Fibroblast of lung (primary cell): ENCODE results near the gene PIGR. TPM values are rescaled to one million over a fixed set of nuclear protein-coding genes. Genes with fewer than 3 reads are reported as not detected.

ENCODE experiments used
- DNase-seq, 2 donors: peaks; one replicate each; pipeline versions ENCODE4 v3.0.0 to v3.0.0-alpha.2; 2010; ENCODE audit warnings: low read depth in 2 of 2
- H2AFZ ChIP-seq: 2 replicates; pipeline ENCODE4 v1.5.1; 2012; ENCODE audit warnings: low read length, control low read depth, inconsistent platforms
- H3K27ac ChIP-seq: 2 replicates; pipeline ENCODE4 v1.5.1; 2011; ENCODE audit warnings: low read length, control low read depth; ENCODE audit not compliant: insufficient read depth
- H3K27me3 ChIP-seq: 2 replicates; pipeline ENCODE4 v1.5.1; 2011; ENCODE audit warnings: mild to moderate bottlenecking, low read length; ENCODE audit not compliant: control insufficient read depth, insufficient read depth
- H3K36me3 ChIP-seq: 2 replicates; pipeline ENCODE4 v1.5.1; 2011; ENCODE audit warnings: low read length; ENCODE audit not compliant: control insufficient read depth, insufficient read depth
- H3K4me1 ChIP-seq: 2 replicates; pipeline ENCODE4 v1.5.1; 2011; ENCODE audit warnings: low read length; ENCODE audit not compliant: control insufficient read depth, insufficient read depth; ENCODE audit errors: extremely low read depth
- H3K4me2 ChIP-seq: 2 replicates; pipeline ENCODE4 v1.5.1; 2011; ENCODE audit warnings: low read length, control low read depth; ENCODE audit not compliant: insufficient read depth; ENCODE audit errors: extremely low read depth
- H3K4me3 ChIP-seq, 4 experiments: fragments of 200-600 bp in 1 of 4; sonication (generic) in 1 of 4; replicated peaks in 1 of 4; 2 replicates each; pipeline ENCODE4 v1.5.1; 2011 to 2016; ENCODE audit warnings: low read length in 4 of 4, low read depth in 3 of 4, mild to moderate bottlenecking in 3 of 4, control low read depth in 2 of 4, inconsistent platforms in 1 of 4, mixed read lengths in 1 of 4; ENCODE audit not compliant: insufficient read depth in 1 of 4; ENCODE audit errors: control extremely low read depth in 1 of 4
- H3K79me2 ChIP-seq: 2 replicates; pipeline ENCODE4 v1.5.1; 2012; ENCODE audit warnings: mild to moderate bottlenecking, low read length, inconsistent platforms; ENCODE audit not compliant: control insufficient read depth, insufficient read depth
- H3K9ac ChIP-seq: 2 replicates; pipeline ENCODE4 v1.5.1; 2011; ENCODE audit warnings: mild to moderate bottlenecking, low read length, control low read depth; ENCODE audit not compliant: insufficient read depth
- H3K9me3 ChIP-seq: 2 replicates; pipeline ENCODE4 v1.5.1; 2012; ENCODE audit warnings: low read depth, low read length; ENCODE audit not compliant: control insufficient read depth, insufficient read depth
- H4K20me1 ChIP-seq: 2 replicates; pipeline ENCODE4 v1.5.1; 2011; ENCODE audit warnings: low read length; ENCODE audit not compliant: control insufficient read depth, insufficient read depth; ENCODE audit errors: extremely low read depth
- CTCF ChIP-seq, 2 donors: IDR thresholded peaks in 1 of 2; conservative IDR thresholded peaks in 1 of 2; 1 replicate in 1 of 2; 2 replicates in 1 of 2; pipeline ENCODE4 v1.5.1; 2011 to 2012; ENCODE audit warnings: low read length in 2 of 2, control low read depth in 1 of 2, inconsistent platforms in 1 of 2, low read depth in 1 of 2, mild to moderate bottlenecking in 1 of 2
- EZH2 ChIP-seq: IDR thresholded peaks from 2 replicates; pipeline ENCODE4 v1.5.1; 2012; ENCODE audit warnings: low read length, control low read depth, mild to moderate bottlenecking; ENCODE audit errors: missing control alignments
- polyA plus RNA-seq, 2 donors: library from polyadenylated mRNA; depleted of rRNA in 1 of 2; stranded (reverse) in 1 of 2; unstranded in 1 of 2; fragments of >200 nt; gene quantifications; 2 replicates each; pipeline ENCODE4 v1.2.1, GENCODE V29; 2011 to 2012; ENCODE audit warnings: missing spikeins in 1 of 2
- total RNA-seq: library from RNA; depleted of rRNA; stranded (reverse); fragments of >200 nt; gene quantifications from 2 replicates; pipeline ENCODE4 v1.2.1, GENCODE V29; 2014

PIGR gene
- total and polyA plus RNA-seq, 2 donors (not counting 1 experiment from before 2014, with no cell fraction given), result not detected

- H3K27ac ChIP-seq, result no peak overlapping the region
- no peak for TF ChIP-seq CTCF (conservative IDR thresholded peaks at IDR 0.05 in 1 of 2, IDR thresholded peaks at IDR 0.05 in 1 of 2; ENCODE audit: low read depth in 1 of 2, low read length in 2 of 2)
- no peak for TF ChIP-seq EZH2
- H3K36me3 ChIP-seq, result no peaks in the 10 kb centered on the region
- no peaks in the 10 kb centered on the region for H3K4me1 ChIP-seq
- no peak overlapping the region for H3K4me2 ChIP-seq
- no peak overlapping the region for H3K4me3 ChIP-seq
- no peaks in the 10 kb centered on the region for H3K9me3 ChIP-seq
- peaks cover 7% of the 10 kb centered on the region for H3K27me3 ChIP-seq
- no peak overlapping the region for H2AFZ ChIP-seq
- no peaks in the 10 kb centered on the region for H3K79me2 ChIP-seq
- no peak overlapping the region for H3K9ac ChIP-seq
- no peaks in the 10 kb centered on the region for H4K20me1 ChIP-seq
- DNase-seq, result no peak
These were observed 24.9 kb upstream of the PIGR start for GRCh38 chr1:206971029-206971655.

- H3K4me2 ChIP-seq, result no peak within 1 kb of the TSS
- no peaks in the 10 kb centered on the region for H3K4me1 ChIP-seq
- no peak within 1 kb of the TSS for H3K27ac ChIP-seq
- no peak within 1 kb of the TSS for H3K9ac ChIP-seq
- H3K9me3 ChIP-seq, result no peaks in the 10 kb centered on the region
- H3K4me3 ChIP-seq, result no peak within 1 kb of the TSS
- TF ChIP-seq CTCF (conservative IDR thresholded peaks at IDR 0.05 in 1 of 2, IDR thresholded peaks at IDR 0.05 in 1 of 2; ENCODE audit: low read depth in 1 of 2, low read length in 2 of 2), result no peak
- no peak for TF ChIP-seq EZH2
- no peak for DNase-seq
- no peaks in the 10 kb centered on the region for H4K20me1 ChIP-seq
- no peaks in the 10 kb centered on the region for H3K79me2 ChIP-seq
- peaks cover 7% of the 10 kb centered on the region for H3K27me3 ChIP-seq
- H3K36me3 ChIP-seq, result no peaks in the 10 kb centered on the region
- H2AFZ ChIP-seq, result no peak within 1 kb of the TSS
These were observed 24.2 kb upstream of the PIGR start, which contains the start of gene FCAMR for GRCh38 chr1:206970446-206970845. Gene FCAMR, minus strand, starts transcription at chr1:206970460. Its CDS starts 335 bp downstream, at chr1:206970125.

- TF ChIP-seq CTCF (conservative IDR thresholded peaks at IDR 0.05 in 1 of 2, IDR thresholded peaks at IDR 0.05 in 1 of 2; ENCODE audit: low read depth in 1 of 2, low read length in 2 of 2) (no peak), EZH2 (no peak)
- no peak overlapping the region for H3K4me3 ChIP-seq
- no peaks in the 10 kb centered on the region for H4K20me1 ChIP-seq
- H3K4me1 ChIP-seq, result no peaks in the 10 kb centered on the region
- H3K36me3 ChIP-seq, result no peaks in the 10 kb centered on the region
- H3K4me2 ChIP-seq, result no peak overlapping the region
- H3K9ac ChIP-seq, result no peak overlapping the region
- no peak overlapping the region for H3K27ac ChIP-seq
- no peaks in the 10 kb centered on the region for H3K9me3 ChIP-seq
- DNase-seq, result no peak
- H3K27me3 ChIP-seq, result peaks cover 7% of the 10 kb centered on the region
- H2AFZ ChIP-seq, result no peak overlapping the region
- H3K79me2 ChIP-seq, result no peaks in the 10 kb centered on the region
These were observed 22.8 kb upstream of the PIGR start for GRCh38 chr1:206969090-206969489.
